ENCODE data around the gene ZNRF1.
"Not testable (repeated sequence)": the region's sequence is repeated elsewhere in the genome, so short reads cannot be mapped to it uniquely, and the experiment has no call there.

Gene ZNRF1

GRCh38 chr16:75080205-75081029, 81.6 kb downstream of the ZNRF1 start:
- DNase-seq = no peak

DNA sequence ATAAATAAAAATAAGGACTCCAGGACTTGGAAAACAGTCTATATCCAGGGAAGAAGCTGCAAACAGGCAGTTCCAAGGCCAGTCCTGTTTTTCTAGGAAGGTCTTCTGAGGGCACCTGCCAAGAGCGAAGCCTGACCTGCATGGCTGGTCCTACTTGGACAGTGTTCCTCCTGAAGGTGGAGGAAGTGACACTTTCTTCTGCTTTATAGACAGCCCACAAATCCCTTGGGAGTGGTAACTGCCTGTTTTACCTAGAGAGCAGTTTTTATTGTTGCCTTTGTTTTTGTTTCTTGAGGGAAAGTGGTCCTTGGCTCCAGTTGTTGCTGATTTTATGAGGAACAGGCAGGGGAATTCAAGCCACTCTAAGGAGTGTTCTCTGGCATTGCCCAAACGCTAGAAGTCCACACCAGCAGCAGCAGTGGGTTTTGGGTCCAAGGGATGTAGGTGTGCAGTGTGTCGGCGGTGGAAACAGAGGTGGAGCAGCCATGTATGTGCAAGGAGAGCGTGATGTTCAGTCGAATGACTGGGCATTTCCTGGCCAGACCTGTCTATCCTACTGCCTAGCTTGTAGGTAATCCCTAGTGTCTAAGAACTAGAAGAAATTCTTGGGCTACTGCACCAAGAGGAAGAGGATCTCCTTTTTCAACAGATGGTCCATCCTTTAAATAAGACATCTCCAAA, 82.5 kb downstream of the ZNRF1 start:
- DNase-seq = no peak

- no peak for DNase-seq
Observed at GRCh38 chr16:75083813-75084212, 85.0 kb downstream of the ZNRF1 start.

GRCh38 chr16:75085556-75085955, 86.7 kb downstream of the ZNRF1 start:
- DNase-seq = no peak

DNA sequence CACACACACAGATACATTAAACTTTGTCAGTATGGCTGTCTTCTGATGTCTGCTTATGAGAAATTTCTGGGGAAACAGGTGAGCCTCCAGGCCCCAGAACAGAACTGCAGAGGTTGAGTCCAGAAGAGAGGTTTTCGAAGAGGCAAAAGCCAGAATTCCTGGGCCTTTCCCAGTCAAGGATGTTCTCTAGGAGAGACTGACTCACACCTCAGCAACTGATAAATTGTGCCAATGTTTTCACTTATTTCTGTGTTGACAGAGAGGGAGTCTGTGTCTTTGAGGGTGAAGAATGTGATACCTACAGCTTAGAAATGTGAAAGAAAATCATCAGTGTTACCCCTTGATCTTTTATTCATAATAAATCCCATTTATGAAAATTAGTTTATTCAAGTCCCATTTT, 87.5 kb downstream of the ZNRF1 start:
- no peak for DNase-seq

- DNase-seq = no peak
Observed at GRCh38 chr16:75086688-75087374, 88.0 kb downstream of the ZNRF1 start.

DNA sequence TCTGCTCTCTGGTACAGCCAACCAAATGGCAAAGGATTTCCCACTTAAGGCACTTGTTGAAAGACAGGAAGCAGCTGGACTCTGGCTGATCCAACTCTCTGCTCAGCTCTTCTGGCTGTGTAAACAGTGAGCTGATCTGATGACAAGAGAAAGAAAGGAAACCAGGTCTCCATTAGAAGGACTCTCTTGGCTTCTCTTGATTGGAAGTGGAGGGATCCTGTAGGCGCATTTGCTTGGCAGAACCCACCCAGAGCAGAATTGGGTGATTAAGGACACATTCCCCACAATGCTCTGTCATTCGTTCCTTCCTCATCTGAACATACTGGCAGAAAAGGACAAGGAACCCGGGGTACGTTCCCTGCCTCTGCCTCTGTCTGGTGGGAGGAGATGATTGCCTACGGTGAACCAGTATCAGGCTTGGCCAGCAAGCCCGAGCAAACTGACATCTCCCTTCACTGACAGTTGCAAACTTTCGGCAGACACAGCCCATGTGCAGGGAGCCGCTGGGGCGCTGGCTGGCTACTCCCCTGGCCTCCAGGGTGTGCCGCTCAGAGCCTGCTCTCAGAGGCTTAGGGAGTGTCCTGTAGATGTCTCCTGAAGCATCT, 88.7 kb downstream of the ZNRF1 start:
- no peak for DNase-seq

GRCh38 chr16:75088216-75088615, 89.4 kb downstream of the ZNRF1 start:
- no peak for DNase-seq

- DNase-seq = no peak
Observed at GRCh38 chr16:75088934-75089333, 90.1 kb downstream of the ZNRF1 start.

- DNase-seq = no peak
Observed at GRCh38 chr16:75089486-75090202, 90.8 kb downstream of the ZNRF1 start.

DNA sequence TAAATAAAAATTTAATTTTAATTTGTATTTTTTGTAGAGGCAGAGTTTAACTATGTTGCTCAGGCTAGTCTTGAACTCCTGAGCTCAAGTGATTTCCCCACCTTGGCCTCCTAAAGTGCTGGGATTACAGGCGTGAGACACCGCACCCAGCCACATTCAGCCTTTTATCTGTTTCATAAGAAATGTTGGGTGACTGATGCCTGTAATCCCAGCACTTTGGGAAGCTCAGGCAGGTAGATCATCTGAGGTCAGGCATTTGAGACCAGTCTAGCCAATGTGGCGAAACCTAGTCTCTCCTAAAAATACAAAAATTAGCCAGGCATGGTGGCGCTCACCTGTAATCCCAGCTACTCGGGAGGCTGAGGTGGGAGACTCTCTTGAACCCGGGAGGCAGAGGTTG, 92.1 kb downstream of the ZNRF1 start:
- not testable (repeated sequence) for DNase-seq

DNA sequence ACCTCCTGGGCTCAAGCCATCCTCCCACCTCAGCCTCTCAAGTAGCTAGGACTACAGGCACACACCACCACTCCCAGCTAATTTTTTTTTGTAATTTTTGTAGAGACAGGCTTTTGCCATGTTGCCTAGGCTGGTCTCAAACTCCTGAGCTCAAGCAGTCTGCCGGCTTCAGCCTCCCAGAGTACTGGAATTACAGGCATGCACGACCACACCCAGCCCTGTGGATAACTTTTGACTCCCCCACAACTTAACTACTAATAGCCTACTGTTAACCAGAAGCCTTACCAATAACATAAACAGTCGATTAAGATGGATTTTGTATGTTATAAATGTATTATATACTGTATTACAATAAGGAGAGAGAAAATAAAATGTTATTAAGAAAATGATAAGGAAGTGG, 92.8 kb downstream of the ZNRF1 start:
- not testable (repeated sequence) for DNase-seq

GRCh38 chr16:75092777-75093176, 94.0 kb downstream of the ZNRF1 start:
- no peak for DNase-seq

DNA sequence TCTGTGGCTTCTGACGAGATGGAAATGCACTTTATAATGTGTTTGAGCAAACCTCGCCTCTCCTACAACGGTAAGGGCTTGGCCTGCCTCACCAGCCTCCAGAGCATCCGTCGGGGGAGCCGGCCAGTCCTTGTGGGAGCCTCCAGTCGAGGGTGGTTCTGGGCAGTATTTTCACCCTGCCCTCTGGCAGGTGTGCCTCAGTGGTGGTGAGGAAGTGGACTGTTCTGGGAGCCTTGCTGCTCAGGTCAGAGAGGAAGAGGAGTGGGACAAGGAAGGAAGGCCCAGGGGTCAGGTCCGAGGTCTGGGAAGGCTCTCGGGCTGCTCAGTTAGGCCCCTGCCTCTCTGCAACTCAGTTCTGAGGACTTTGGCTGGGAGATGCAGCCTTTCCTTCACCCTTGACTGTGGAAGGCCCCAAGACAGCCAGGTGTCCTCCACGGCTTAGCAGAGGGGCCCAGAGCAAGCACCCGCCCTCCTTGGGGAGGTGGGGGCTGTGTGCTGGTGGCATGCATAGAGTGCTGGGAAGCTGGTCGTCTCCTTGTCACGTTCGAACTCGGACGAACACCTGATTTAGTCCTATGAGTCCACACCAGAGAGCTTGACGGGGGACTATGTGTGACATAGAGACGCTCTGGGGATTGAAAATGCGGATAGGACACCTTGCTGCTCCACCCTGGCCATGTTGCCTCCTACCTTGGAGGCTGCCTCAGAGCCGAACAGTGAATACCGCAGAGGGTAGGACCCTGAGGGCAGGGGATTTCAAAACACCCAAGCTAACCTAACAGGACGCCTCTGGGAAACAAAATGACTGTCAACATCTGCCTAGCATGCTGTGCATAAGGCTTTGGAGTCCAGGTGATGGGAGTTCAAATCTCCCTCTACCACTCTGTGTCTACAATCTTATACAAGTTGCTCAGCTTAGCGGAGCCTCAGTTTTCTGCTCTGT, 95.0 kb downstream of the ZNRF1 start:
- no peak for DNase-seq

DNA sequence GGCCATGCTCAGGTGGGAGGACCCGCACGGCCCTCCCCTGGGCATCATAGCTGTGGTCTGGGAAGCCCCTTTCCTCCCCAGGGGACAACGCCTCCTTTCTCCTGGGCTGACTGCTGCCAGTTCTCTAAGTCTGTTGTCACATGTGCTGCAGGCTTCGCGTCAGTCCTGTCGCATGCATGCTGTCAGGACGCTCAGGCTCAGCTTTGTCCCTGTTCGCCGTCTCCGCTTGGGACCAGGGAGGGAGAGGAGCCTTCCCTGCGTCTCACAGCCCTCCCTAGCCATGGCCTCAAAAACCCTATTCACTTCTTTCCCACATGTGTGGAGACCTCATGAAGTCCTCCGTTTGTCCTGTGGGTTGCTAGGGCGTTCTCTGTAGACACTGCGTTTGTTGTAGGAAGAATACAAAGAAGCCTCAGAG, 96.4 kb downstream of the ZNRF1 start:
- no peak for DNase-seq

DNA sequence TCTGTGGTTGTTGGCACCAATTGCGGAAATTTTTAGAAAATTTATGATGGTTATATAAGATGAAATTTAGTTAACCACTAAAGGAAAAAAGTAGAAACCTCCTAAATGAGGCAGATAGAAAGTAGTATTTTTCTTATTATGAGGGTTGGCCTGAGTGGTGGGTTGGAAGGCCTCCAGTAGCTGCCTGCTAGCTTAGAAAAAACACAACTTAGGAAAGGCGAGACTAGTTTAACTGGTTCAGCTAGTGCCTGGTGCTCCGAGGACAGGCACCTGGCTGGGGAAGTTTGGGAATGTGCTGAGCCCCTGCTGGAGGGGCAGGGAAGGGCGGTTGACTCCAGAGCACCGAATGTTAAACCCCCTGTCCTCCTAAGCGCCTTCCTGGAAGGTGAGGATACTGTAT, 97.8 kb downstream of the ZNRF1 start:
- DNase-seq = no peak

DNA sequence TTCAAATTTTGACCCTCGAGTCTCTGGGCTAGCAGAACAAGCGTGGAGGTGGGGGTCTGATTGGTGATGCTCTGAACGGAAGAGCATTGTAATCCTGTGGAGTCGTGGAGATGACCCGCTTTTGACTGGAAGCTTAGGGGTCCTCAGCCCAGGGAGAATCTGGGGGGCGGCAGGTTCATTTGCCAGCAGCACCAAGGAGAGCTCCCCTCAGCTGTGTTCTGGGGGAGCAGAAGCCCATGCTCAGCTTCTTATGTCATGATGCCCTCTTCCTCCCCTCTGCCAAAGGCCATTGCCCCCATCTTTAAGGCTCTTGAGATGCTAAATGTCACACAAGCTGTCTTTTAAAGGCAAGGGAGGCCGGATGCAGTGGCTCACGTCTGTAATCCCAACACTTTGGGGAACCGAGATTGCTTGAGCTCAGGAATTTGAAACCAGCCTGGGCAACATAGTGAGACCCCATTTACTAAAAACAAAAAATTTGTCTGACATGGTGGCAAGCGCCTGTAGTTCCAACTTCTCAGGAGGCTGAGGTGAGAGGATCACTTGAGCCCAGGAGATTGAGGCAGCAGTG, 98.5 kb downstream of the ZNRF1 start:
- DNase-seq = no peak

DNA sequence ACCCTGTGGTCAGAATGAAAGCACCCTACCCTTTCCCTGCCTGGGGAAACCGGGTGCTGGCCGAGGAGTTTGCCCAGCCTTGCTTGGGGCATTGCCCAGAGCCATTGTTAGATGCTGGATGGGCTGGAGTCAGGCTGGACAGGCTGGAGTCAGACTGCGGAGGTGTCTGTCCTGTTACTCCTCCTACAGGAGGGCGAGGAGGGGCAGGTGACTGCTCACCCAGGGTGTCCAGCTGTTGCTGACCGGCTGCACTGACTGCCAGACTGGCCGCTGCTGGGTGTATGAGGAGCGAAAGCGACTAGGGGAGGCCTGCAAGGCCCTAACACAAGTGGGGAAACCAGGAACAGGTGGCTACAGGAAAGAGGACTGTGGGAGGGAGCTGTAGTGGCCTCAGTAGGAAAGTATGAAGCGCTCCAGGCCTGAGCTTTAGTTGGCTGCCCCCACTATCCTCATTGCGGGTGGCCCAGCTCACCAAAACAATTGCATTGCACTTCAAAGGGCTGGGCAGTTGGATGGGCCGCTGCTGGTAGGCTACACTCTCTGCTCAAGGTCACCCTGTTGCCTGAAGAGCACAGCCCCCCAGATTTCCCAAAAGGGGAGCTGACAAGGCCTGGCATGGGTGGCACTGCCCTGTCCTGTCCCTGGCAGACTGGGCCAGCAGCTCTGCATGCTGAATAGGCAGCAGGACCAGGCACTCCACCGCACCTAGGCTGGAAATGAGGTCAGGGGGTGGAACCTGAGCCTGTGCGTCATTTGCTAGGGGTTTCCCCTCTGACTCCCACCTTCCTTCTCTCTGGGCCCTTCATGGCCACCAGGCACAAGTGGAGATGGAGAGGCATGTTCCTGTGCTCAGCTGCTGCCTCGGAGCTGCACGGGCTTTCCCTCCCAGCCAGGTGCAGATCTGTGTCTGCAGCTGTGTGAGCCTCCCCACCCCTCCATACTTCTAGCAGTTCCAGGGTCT, 99.4 kb downstream of the ZNRF1 start:
- DNase-seq = no peak

DNA sequence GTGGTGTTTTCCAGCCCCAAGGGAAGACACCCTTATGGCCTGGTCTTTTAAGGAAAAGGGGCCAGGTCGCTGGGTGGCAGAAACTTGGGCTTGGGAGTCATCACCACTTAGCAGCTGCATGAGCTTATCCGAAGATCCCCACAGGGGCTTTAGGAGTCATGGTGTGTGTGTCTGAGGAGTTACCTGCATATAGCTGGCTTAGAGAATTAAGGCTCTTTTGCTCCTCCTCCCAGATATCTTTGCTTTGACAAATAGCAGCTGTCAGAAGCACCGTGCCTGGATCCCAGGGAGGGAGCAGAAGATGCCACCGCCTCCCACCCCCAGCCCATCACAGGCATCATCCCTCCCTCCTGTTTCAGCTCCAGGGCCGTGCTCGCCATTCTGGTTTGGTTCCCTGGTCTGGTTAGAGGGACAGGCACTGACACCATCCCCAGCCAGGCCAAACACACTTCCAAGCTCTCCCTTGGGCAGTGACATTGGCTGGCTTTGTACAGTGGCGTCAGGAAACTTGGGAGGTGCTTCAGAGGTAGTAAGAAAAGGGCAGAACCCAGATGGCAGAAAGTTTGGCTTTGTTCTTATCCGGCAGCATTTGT, 100.3 kb downstream of the ZNRF1 start:
- DNase-seq = no peak

All from midbrain (tissue), 1 donor.